H9 (cell line): ENCODE data around the gene SDHB. TPM values are rescaled to one million over a fixed set of nuclear protein-coding genes. Genes with fewer than 3 reads are reported as not detected.

Source experiments
- DNase-seq: peaks from one replicate; pipeline ENCODE4 v3.0.0-alpha.2; 2017
- H2AFZ ChIP-seq: one replicate; pipeline ENCODE4 v1.6.1; 2013; ENCODE audit warnings: mild to moderate bottlenecking, low read length, control low read depth, moderate library complexity
- H2AK5ac ChIP-seq: 2 replicates; pipeline ENCODE4 v1.6.1; 2013; ENCODE audit warnings: low read length, control low read depth, mixed read lengths; ENCODE audit not compliant: insufficient read length
- H2BK120ac ChIP-seq: one replicate; pipeline ENCODE4 v1.6.1; 2013; ENCODE audit warnings: low read depth, mild to moderate bottlenecking, low read length, control low read depth, inconsistent platforms; ENCODE audit not compliant: poor library complexity, severe bottlenecking
- H2BK12ac ChIP-seq: 2 replicates; pipeline ENCODE4 v1.6.1; 2013; ENCODE audit warnings: low read length, control low read depth, mixed read lengths, low read depth; ENCODE audit not compliant: insufficient read length
- H2BK15ac ChIP-seq: 2 replicates; pipeline ENCODE4 v1.6.1; 2013; ENCODE audit warnings: low read depth, low read length, control low read depth
- H2BK20ac ChIP-seq: one replicate; pipeline ENCODE4 v1.6.1; 2013; ENCODE audit warnings: low read depth, mild to moderate bottlenecking, low read length, control low read depth, inconsistent platforms; ENCODE audit not compliant: poor library complexity, severe bottlenecking
- H2BK5ac ChIP-seq: 2 replicates; pipeline ENCODE4 v1.6.1; 2013; ENCODE audit warnings: low read length, control low read depth, mixed read lengths; ENCODE audit not compliant: insufficient read length
- H3K14ac ChIP-seq: 2 replicates; pipeline ENCODE4 v1.6.1; 2013; ENCODE audit warnings: low read length, control low read depth; ENCODE audit not compliant: insufficient read depth
- H3K18ac ChIP-seq: 2 replicates; pipeline ENCODE4 v1.6.1; 2013; ENCODE audit warnings: low read depth, mild to moderate bottlenecking, mixed read lengths, low read length, control low read depth; ENCODE audit not compliant: insufficient read length
- H3K23ac ChIP-seq: 2 replicates; pipeline ENCODE4 v1.6.1; 2013; ENCODE audit warnings: low read length, control low read depth, mixed read lengths, low read depth; ENCODE audit not compliant: insufficient read length
- H3K23me2 ChIP-seq: 2 replicates; pipeline ENCODE4 v1.6.1; 2013; ENCODE audit warnings: low read depth, mild to moderate bottlenecking, mixed read lengths, low read length, control low read depth; ENCODE audit not compliant: insufficient read length, poor library complexity, severe bottlenecking
- H3K27ac ChIP-seq: 2 replicates; pipeline ENCODE4 v1.5.1; 2013; ENCODE audit warnings: low read length, control low read depth, mixed read lengths, low read depth; ENCODE audit not compliant: insufficient read length
- H3K27me3 ChIP-seq: 2 replicates; pipeline ENCODE4 v1.6.1; 2013; ENCODE audit warnings: low read length, control low read depth, inconsistent platforms; ENCODE audit not compliant: insufficient read depth
- H3K4ac ChIP-seq: 2 replicates; pipeline ENCODE4 v1.6.1; 2013; ENCODE audit warnings: low read depth, mild to moderate bottlenecking, control low read depth, inconsistent platforms, low read length, moderate library complexity
- H3K4me1 ChIP-seq: 2 replicates; pipeline ENCODE4 v1.6.1; 2013; ENCODE audit warnings: low read length, control low read depth, inconsistent platforms; ENCODE audit not compliant: insufficient read depth
- H3K4me2 ChIP-seq: 2 replicates; pipeline ENCODE4 v1.6.1; 2013; ENCODE audit warnings: low read length, control low read depth, mixed read lengths; ENCODE audit not compliant: insufficient read length, insufficient read depth
- H3K56ac ChIP-seq: 2 replicates; pipeline ENCODE4 v1.6.1; 2013; ENCODE audit warnings: low read depth, mild to moderate bottlenecking, mixed read lengths, low read length, control low read depth; ENCODE audit not compliant: insufficient read length
- H3K79me1 ChIP-seq: 2 replicates; pipeline ENCODE4 v1.6.1; 2013; ENCODE audit warnings: low read depth, mild to moderate bottlenecking, moderate library complexity, low read length, control low read depth, inconsistent platforms; ENCODE audit not compliant: insufficient read depth, poor library complexity, severe bottlenecking
- H3K79me2 ChIP-seq: 2 replicates; pipeline ENCODE4 v1.6.1; 2013; ENCODE audit warnings: low read length, control low read depth, inconsistent platforms; ENCODE audit not compliant: insufficient read depth
- H3K9ac ChIP-seq: 2 replicates; pipeline ENCODE4 v1.6.1; 2013; ENCODE audit warnings: low read length, control low read depth, mixed read lengths; ENCODE audit not compliant: insufficient read length; ENCODE audit errors: extremely low read depth
- H3K9me3 ChIP-seq: one replicate; pipeline ENCODE4 v1.6.1; 2013; ENCODE audit warnings: low read depth, low read length, inconsistent platforms; ENCODE audit not compliant: control insufficient read depth
- H3T11ph ChIP-seq: one replicate; pipeline ENCODE4 v1.6.1; 2013; ENCODE audit warnings: mild to moderate bottlenecking, low read length, control low read depth, inconsistent platforms
- H4K20me1 ChIP-seq: one replicate; pipeline ENCODE4 v1.6.1; 2013; ENCODE audit not compliant: control insufficient read depth, insufficient read length, insufficient read depth
- H4K5ac ChIP-seq: 2 replicates; pipeline ENCODE4 v1.6.1; 2013; ENCODE audit warnings: low read depth, mild to moderate bottlenecking, mixed read lengths, low read length, control low read depth; ENCODE audit not compliant: insufficient read length
- H4K8ac ChIP-seq: replicated peaks from 2 replicates; pipeline ENCODE4 v1.6.1; 2013; ENCODE audit warnings: low read length, control low read depth, mixed read lengths, low read depth; ENCODE audit not compliant: insufficient read length
- H4K91ac ChIP-seq: 2 replicates; pipeline ENCODE4 v1.6.1; 2013; ENCODE audit warnings: low read depth, mild to moderate bottlenecking, moderate library complexity, mixed read lengths, low read length, control low read depth; ENCODE audit not compliant: insufficient read length
- H3K27ac Mint-ChIP-seq, 3 experiments: 2 replicates in 2 of 3; 3 replicates in 1 of 3; pipeline ENCODE4 v1.8.0; 2020 to 2021; ENCODE audit warnings: mixed read lengths in 3 of 3, mild to moderate bottlenecking in 1 of 3, moderate library complexity in 1 of 3
- H3K27me3 Mint-ChIP-seq: 2 replicates; pipeline ENCODE4 v1.8.0; 2021; ENCODE audit warnings: low read depth, mild to moderate bottlenecking, moderate library complexity, mixed read lengths
- H3K36me3 Mint-ChIP-seq, 3 experiments: 2 replicates in 2 of 3; 3 replicates in 1 of 3; pipeline ENCODE4 v1.8.0; 2020 to 2021; ENCODE audit warnings: low read depth in 3 of 3, mixed read lengths in 3 of 3; ENCODE audit not compliant: insufficient read depth in 1 of 3
- H3K4me1 Mint-ChIP-seq, 2 experiments: 2 replicates each; pipeline ENCODE4 v1.8.0; 2020; ENCODE audit warnings: mixed read lengths in 2 of 2
- H3K4me3 Mint-ChIP-seq, 2 experiments: 2 replicates in 1 of 2; 3 replicates in 1 of 2; pipeline ENCODE4 v1.8.0; 2020 to 2021; ENCODE audit warnings: mild to moderate bottlenecking in 2 of 2, mixed read lengths in 2 of 2, moderate library complexity in 1 of 2
- H3K9me3 Mint-ChIP-seq, 2 experiments: 2 replicates in 1 of 2; 3 replicates in 1 of 2; pipeline ENCODE4 v1.8.0; 2020; ENCODE audit warnings: mild to moderate bottlenecking in 2 of 2, mixed read lengths in 2 of 2, moderate library complexity in 1 of 2
- WGBS: extraction: QIAGEN DNeasy Blood & Tissue Kit; methylation state at CpG from one replicate; pipeline ENCODE4 v1.1.7; 2013; ENCODE audit warnings: missing lambda C conversion rate, low lambda C conversion rate, mixed read lengths; ENCODE audit not compliant: insufficient read length; ENCODE audit errors: extremely low coverage; 5-methylcytosine and 5-hydroxymethylcytosine counted together
- total RNA-seq: library from RNA; stranded (reverse); gene quantifications from 2 replicates; pipeline ENCODE4 v1.2.1, GENCODE V29; 2021
- TF ChIP-seq, protein P1 (sequence below): fragments of 200-600 bp; sonication (generic); conservative IDR thresholded peaks from 3 replicates; pipeline ENCODE4 v1.8.0; 2021; ENCODE audit warnings: antibody characterized with exemption, mild to moderate bottlenecking

The SDHB gene
- total RNA-seq, 1 experiment from 2014 or later, result 77.5 TPM

GRCh38 chr1:16989676-16990391 lies 64.0 kb downstream of the SDHB start:
- no peak overlapping the region for H3T11ph ChIP-seq
- H3K4me1 ChIP-seq, result no peaks in the 10 kb centered on the region
- H4K5ac ChIP-seq, result no peak overlapping the region
- H3K9me3 ChIP-seq, result no peaks in the 10 kb centered on the region
- no peak overlapping the region for H3K23ac ChIP-seq
- no peak overlapping the region for H2BK20ac ChIP-seq
- H4K20me1 ChIP-seq, result no peaks in the 10 kb centered on the region
- no peak overlapping the region for H3K4ac ChIP-seq
- H3K18ac ChIP-seq, result no peak overlapping the region
- Mint-ChIP-seq H3K9me3 (no peaks in the 10 kb centered on the region), H3K4me3 (no peak overlapping the region), H3K36me3 (peaks cover 5 to 22% (median 14%) of the 10 kb centered on the region in 3 experiments; a peak in 6 of 7 replicates), H3K27ac (no peak overlapping the region), H3K27me3 (no peaks in the 10 kb centered on the region), H3K4me1 (peaks cover 2% of the 10 kb centered on the region in 2 experiments; a peak in 1 of 4 replicates)
- H2BK15ac ChIP-seq, result no peak overlapping the region
- H3K79me2 ChIP-seq, result no peaks in the 10 kb centered on the region
- no peak overlapping the region for H4K8ac ChIP-seq
- no peak overlapping the region for H3K4me2 ChIP-seq
- H3K79me1 ChIP-seq, result no peaks in the 10 kb centered on the region
- no peak overlapping the region for H3K56ac ChIP-seq
- TF ChIP-seq, protein P1, sequence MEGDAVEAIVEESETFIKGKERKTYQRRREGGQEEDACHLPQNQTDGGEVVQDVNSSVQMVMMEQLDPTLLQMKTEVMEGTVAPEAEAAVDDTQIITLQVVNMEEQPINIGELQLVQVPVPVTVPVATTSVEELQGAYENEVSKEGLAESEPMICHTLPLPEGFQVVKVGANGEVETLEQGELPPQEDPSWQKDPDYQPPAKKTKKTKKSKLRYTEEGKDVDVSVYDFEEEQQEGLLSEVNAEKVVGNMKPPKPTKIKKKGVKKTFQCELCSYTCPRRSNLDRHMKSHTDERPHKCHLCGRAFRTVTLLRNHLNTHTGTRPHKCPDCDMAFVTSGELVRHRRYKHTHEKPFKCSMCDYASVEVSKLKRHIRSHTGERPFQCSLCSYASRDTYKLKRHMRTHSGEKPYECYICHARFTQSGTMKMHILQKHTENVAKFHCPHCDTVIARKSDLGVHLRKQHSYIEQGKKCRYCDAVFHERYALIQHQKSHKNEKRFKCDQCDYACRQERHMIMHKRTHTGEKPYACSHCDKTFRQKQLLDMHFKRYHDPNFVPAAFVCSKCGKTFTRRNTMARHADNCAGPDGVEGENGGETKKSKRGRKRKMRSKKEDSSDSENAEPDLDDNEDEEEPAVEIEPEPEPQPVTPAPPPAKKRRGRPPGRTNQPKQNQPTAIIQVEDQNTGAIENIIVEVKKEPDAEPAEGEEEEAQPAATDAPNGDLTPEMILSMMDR, result no peak
- no CpG with 5 or more reads among the region's 22 CpGs for WGBS
- no peak overlapping the region for H3K27ac ChIP-seq
- H3K14ac ChIP-seq, result no peak overlapping the region; the same call in 1 of the 2 replicates
- H2AK5ac ChIP-seq, result no peak overlapping the region
- no peaks in the 10 kb centered on the region for H3K27me3 ChIP-seq
- H2AFZ ChIP-seq, result no peak overlapping the region
- no peak overlapping the region for H2BK120ac ChIP-seq
- no peak overlapping the region for H3K9ac ChIP-seq
- H2BK5ac ChIP-seq, result no peak overlapping the region
- H3K23me2 ChIP-seq, result no peaks in the 10 kb centered on the region
- H4K91ac ChIP-seq, result no peak overlapping the region
- H2BK12ac ChIP-seq, result no peak overlapping the region
- DNase-seq, result no peak
